ENCODE measurements around the gene ITIH4.

DNA sequence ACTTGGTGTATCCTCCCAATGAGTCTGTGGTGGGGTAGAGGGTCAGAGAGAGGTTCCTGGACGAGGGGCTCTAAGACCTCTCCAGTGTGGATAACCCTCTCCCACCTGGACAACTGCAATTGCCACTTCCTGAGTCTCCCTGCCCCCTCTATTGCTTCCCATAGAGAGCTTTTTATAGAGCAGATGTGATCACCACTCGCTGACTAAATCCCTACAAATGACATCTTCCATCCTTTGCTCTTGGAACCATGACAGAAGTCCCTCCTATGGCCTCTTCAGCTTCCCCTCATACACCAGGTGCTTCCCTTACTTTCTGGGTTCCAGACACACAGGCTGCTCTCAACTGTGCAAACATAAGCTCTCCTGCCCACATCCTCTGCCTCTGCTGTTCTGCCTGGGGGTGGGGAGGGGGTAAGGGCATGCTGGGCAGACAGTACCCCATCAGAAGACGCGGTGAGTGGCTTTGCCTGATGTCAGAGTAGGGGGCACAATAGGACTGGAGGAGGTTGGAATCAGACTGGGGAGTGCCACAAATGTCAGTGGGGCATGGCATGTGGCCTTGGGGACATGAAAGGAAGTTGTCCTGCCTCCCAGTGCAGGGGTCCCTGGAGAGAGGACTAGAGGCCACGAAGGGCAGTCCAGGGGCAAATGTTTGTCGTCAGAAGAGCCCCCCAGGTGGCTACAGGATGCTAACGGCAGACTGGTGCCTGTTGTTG lies 20.7 kb downstream of the ITIH4 start:
- TF ChIP-seq, protein P1, sequence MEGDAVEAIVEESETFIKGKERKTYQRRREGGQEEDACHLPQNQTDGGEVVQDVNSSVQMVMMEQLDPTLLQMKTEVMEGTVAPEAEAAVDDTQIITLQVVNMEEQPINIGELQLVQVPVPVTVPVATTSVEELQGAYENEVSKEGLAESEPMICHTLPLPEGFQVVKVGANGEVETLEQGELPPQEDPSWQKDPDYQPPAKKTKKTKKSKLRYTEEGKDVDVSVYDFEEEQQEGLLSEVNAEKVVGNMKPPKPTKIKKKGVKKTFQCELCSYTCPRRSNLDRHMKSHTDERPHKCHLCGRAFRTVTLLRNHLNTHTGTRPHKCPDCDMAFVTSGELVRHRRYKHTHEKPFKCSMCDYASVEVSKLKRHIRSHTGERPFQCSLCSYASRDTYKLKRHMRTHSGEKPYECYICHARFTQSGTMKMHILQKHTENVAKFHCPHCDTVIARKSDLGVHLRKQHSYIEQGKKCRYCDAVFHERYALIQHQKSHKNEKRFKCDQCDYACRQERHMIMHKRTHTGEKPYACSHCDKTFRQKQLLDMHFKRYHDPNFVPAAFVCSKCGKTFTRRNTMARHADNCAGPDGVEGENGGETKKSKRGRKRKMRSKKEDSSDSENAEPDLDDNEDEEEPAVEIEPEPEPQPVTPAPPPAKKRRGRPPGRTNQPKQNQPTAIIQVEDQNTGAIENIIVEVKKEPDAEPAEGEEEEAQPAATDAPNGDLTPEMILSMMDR (conservative IDR thresholded peaks at IDR 0.05 in 1 of 2, IDR thresholded peaks at IDR 0.05 in 1 of 2; ENCODE audit: extremely low read depth in 1 of 2, insufficient read depth in 1 of 2, low read depth in 1 of 2, low read length in 2 of 2): no peak
- no peak for TF ChIP-seq EZH2 (IDR thresholded peaks at IDR 0.05; ENCODE audit: borderline replicate concordance, low read length)
